ENCODE results near the gene CLDN20. TPM values are rescaled to one million over a fixed set of nuclear protein-coding genes. Genes with fewer than 3 reads are reported as not detected.

CLDN20 gene
- total RNA-seq, 1 donor from 2014 or later, result not detected

DNA sequence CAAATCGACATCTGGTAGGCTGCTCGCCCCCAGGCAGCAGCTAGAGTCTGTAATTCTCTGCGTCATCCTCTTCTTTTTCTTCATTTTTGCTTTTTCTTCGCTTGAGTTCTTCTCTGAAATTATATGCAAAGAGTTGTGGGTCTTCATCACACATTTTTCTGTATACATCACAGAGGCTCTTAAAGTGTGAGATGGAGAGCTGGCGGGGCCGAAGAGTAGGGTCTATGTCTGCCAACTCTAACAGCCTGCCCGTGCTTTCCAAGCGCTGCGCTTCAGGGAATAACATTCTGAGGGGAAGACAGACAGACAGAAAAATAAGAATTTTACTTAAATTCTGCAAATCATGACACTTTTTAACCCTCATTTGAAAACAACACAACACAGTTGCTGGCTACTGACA lies 6.0 kb upstream of the CLDN20 start:
- Mint-ChIP-seq H3K36me3 (ENCODE audit: low read depth) (peaks cover 24% of the 10 kb centered on the region), H3K9me3 (no peaks in the 10 kb centered on the region), H3K4me1 (peaks cover 30% of the 10 kb centered on the region), H3K27ac (ENCODE audit: unreplicated experiment) (no peak overlapping the region), H3K4me3 (no peak overlapping the region), H3K27me3 (ENCODE audit: low read depth) (no peaks in the 10 kb centered on the region)
- TF ChIP-seq, protein P1, sequence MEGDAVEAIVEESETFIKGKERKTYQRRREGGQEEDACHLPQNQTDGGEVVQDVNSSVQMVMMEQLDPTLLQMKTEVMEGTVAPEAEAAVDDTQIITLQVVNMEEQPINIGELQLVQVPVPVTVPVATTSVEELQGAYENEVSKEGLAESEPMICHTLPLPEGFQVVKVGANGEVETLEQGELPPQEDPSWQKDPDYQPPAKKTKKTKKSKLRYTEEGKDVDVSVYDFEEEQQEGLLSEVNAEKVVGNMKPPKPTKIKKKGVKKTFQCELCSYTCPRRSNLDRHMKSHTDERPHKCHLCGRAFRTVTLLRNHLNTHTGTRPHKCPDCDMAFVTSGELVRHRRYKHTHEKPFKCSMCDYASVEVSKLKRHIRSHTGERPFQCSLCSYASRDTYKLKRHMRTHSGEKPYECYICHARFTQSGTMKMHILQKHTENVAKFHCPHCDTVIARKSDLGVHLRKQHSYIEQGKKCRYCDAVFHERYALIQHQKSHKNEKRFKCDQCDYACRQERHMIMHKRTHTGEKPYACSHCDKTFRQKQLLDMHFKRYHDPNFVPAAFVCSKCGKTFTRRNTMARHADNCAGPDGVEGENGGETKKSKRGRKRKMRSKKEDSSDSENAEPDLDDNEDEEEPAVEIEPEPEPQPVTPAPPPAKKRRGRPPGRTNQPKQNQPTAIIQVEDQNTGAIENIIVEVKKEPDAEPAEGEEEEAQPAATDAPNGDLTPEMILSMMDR (conservative IDR thresholded peaks at IDR 0.05), result no peak
- DNase-seq (ENCODE audit: low read depth, low spot score), result no peak

DNA sequence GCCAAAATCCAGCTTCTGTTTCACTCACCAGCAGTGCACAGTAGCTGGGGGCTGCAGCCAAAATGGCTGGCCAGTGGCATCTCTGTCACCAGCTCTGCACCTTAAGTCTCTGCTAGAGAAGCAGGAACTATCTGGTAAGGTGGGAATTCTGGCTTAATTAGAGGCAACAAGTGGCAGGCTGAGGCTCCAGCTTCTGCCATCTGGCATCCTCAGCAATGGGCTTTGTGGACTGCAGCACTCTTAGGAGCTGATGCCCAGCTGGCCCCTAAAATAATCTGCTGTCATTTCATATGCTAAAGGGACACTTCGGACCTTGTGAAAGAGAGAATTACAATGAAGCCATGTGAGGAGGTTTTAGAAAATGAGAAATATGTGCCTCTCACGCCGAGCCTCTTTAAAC lies 4.6 kb upstream of the CLDN20 start:
- H3K9me3 Mint-ChIP-seq, result no peaks in the 10 kb centered on the region
- TF ChIP-seq, protein P1 (conservative IDR thresholded peaks at IDR 0.05), result no peak
- H3K36me3 Mint-ChIP-seq (ENCODE audit: low read depth), result peaks cover 22% of the 10 kb centered on the region
- H3K27ac Mint-ChIP-seq (ENCODE audit: unreplicated experiment), result no peak overlapping the region
- H3K4me1 Mint-ChIP-seq, result peaks cover 43% of the 10 kb centered on the region
- no peaks in the 10 kb centered on the region for H3K27me3 Mint-ChIP-seq (ENCODE audit: low read depth)
- no peak overlapping the region for H3K4me3 Mint-ChIP-seq
- no peak for DNase-seq (ENCODE audit: low read depth, low spot score)

DNA sequence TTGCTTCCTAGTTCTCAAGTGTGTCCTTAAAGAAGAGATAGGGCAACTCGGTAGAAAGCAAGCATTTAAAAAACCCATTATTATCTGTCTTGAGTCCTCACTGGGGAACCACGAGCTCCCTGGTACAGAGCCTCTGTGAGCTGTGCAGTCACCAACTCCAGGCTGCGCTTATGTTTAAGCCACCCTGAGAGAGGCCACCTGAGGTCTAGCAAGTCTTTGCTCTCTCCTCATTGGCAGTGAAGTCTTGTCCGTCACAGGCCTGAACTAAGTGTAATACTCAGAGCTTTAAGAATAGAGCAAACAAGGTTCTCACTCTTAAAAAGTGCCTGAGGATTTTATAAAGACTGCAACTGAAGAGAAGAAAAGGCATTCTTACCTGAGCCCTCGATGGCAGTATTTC lies 3.9 kb upstream of the CLDN20 start:
- Mint-ChIP-seq H3K27ac (ENCODE audit: unreplicated experiment) (no peak overlapping the region), H3K4me1 (peaks cover 47% of the 10 kb centered on the region), H3K4me3 (no peak overlapping the region), H3K27me3 (ENCODE audit: low read depth) (no peaks in the 10 kb centered on the region), H3K9me3 (no peaks in the 10 kb centered on the region), H3K36me3 (ENCODE audit: low read depth) (peaks cover 18% of the 10 kb centered on the region)
- DNase-seq (ENCODE audit: low read depth, low spot score), result no peak
- TF ChIP-seq, protein P1 (conservative IDR thresholded peaks at IDR 0.05), result no peak

DNA sequence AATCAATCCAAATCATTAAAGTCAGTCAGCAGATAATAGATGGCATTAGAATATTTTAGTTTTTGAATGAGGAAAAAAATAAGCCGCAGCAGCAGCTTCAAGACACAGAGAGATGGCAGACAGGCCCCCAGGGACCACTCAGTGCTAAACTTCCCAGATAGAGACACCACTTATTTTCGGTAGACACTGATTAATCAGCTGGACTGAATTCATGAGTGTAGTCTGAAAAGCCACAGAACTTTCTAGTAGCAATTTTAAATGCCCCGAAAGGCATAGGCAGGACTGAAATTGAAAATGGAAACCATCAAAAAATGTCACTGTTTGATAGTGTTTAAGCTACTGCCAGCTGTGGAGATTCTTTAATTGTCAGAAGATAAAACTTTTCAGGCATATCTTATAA lies 3.1 kb upstream of the CLDN20 start:
- Mint-ChIP-seq H3K4me3 (no peak overlapping the region), H3K27ac (ENCODE audit: unreplicated experiment) (peak overlapping the region; percentile 15), H3K27me3 (ENCODE audit: low read depth) (no peaks in the 10 kb centered on the region), H3K36me3 (ENCODE audit: low read depth) (peaks cover 14% of the 10 kb centered on the region), H3K9me3 (no peaks in the 10 kb centered on the region), H3K4me1 (peaks cover 47% of the 10 kb centered on the region)
- no peak for DNase-seq (ENCODE audit: low read depth, low spot score)
- TF ChIP-seq, protein P1 (conservative IDR thresholded peaks at IDR 0.05), result no peak

DNA sequence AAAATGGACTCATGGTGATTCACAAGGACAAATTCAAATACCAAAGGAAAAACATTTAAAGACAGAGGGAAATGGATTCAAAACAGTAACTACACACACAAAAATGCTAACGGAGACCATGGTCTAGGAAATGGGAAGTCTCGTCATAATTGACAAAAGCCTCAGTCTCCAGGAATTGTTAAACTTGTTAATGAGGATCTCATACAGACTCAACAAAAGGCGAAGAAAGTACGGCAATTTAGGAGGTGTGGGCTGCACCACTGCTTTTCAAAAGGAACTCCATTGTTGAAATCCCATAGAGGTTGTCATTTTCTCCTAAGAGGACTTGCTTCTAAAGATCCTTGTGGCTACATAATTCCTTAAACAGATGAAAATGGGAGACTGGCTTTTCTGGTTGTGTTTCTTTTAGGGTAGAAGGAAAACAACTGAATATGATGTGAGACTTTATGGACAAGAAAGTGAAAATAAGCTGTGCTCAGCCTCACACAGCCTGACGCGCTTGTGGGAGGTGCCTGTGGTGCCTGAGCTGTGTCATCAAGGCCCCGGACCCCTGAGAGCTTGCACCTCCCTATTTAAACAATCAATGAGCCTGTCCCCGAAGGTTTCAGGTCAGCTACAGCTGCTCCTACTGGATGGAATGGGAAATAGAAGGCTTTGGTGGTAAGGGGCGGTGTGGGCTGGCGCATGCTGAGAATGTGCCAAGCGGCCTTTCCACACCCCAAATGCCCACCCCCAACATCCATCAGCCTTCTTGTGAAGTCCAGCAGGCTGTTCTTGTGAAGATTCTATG lies 2.5 kb upstream of the CLDN20 start:
- Mint-ChIP-seq H3K9me3 (no peaks in the 10 kb centered on the region), H3K4me1 (peaks cover 47% of the 10 kb centered on the region), H3K27ac (ENCODE audit: unreplicated experiment) (peak overlapping the region; percentile 15), H3K4me3 (peak overlapping the region; percentile 34), H3K27me3 (ENCODE audit: low read depth) (no peaks in the 10 kb centered on the region), H3K36me3 (ENCODE audit: low read depth) (peaks cover 14% of the 10 kb centered on the region)
- DNase-seq (ENCODE audit: low read depth, low spot score), result no peak
- TF ChIP-seq, protein P1 (conservative IDR thresholded peaks at IDR 0.05), result peak; percentile 33
